Iris pigment epithelial cell (primary cell): ENCODE measurements around the gene ZFAND3.
A peak's percentile ranks its signal among the peaks of the same experiment; 100 is the strongest.
"Not testable (repeated sequence)": the region's sequence is repeated elsewhere in the genome, so short reads cannot be mapped to it uniquely, and the experiment has no call there.

Experiments
- DNase-seq: peaks from one replicate; pipeline ENCODE4 v3.0.0-alpha.2; 2011; ENCODE audit warnings: low read depth

The ZFAND3 gene

DNA sequence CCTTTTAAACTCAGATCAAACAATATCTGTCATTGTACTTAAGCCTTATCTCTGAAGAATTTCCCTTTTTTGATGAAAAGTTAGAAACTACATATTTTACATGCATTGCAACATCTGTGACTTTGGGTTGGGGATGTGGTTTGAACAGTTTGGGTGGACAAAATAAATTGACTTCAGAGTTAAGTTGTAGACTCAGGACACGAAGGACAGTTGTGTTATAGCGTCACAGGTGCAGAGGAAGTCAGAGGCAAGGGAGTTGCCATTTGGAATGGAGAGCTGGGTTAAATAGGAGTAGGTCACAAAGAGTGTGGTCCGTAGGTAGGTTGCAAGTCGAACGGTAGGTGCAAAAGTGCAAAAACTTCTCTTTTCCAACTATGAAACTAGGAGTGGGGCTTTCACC lies 46.0 kb downstream of the ZFAND3 start:
- no peak for DNase-seq

DNA sequence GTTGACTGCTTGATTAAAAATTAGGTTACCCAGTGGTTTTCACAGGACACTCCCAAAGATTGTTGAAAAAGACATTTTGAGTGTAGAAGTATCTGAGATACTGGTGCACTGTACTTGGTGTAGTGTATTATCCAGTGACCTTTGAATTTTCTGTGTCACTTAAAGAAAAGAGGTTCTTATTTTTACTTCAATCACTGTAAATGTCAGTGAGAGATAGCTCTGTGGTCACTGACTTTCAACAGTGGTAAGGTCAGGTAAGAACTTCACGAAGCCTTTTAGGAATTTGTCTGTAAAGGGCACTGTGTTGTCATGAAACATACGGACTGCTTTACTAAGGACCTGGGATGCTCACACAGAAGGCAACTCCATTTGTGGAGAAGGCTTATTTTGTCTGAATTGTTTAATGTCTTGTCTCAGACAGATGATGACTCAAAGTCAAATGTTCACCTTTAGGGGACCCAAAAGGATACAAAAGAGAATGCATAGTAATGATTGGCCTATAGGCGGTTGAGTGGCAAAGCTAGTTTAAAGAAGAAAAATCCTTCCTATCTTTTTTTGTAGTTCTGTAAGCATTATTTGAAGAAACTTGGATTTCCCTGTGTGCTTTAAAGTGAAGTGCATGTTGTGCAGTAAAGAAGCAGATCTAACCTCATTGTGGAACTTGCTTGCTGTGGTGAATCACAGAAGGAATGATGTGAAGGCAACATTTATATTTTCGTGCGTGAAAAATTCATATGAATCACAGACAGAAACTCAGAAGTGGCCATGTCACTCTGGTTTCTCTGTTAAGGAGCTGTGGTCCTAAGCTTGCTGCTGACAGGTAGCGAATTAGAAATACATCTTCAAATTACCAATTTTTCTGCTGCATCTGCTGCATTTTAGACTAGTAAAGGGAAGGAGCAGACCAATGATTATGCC lies 47.3 kb downstream of the ZFAND3 start:
- peak; percentile 40 for DNase-seq

DNA sequence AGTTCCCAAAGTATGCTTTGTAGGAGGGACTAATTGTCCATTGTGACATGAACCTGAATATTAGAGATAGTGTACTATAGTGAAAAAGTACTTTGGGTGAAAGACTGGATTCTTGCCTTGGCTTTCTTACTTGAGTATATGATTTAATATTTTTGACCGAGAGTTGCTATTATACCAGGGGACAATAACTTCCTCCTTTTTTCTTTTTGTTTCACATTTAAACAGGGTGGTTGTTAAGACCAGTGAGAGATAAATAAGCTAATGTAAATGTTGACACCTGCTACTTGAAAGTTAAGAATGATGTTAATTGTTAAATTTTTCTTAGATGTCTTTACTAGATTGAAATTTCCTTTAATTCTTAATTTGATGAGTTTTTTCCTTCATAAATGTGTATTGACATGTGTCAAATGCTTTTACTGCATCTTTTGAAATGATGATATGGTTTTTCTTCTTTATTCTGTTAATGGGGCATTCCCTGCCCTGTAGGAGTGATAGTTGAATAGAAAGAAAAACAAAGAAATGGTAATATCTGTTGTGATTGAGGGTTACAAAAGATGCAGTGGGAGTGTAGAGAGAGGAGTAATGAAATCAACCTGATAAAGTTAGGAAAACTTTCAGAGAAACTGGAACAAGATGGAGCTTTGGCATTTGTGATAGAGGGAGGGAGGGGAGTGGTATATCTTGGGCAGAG lies 48.4 kb downstream of the ZFAND3 start:
- DNase-seq: no peak

DNA sequence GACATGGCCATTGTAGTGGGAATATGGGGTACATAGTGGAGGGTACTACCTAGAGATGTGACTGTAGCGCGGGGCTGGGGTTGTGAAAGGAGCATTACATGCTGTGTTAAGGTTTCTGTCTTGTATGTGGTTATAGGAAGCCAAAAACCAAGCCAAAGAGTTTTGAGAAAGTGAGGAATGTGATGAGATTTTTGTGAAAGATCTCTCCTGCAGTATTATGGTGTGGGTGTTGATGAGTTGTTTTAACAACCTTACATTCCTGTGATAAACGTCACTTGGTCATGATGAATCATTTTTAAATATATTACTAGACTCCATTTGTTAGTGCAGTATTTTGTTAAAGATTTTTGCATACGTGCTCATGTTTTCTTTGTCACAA lies 48.9 kb downstream of the ZFAND3 start:
- peak; percentile 74 for DNase-seq

DNA sequence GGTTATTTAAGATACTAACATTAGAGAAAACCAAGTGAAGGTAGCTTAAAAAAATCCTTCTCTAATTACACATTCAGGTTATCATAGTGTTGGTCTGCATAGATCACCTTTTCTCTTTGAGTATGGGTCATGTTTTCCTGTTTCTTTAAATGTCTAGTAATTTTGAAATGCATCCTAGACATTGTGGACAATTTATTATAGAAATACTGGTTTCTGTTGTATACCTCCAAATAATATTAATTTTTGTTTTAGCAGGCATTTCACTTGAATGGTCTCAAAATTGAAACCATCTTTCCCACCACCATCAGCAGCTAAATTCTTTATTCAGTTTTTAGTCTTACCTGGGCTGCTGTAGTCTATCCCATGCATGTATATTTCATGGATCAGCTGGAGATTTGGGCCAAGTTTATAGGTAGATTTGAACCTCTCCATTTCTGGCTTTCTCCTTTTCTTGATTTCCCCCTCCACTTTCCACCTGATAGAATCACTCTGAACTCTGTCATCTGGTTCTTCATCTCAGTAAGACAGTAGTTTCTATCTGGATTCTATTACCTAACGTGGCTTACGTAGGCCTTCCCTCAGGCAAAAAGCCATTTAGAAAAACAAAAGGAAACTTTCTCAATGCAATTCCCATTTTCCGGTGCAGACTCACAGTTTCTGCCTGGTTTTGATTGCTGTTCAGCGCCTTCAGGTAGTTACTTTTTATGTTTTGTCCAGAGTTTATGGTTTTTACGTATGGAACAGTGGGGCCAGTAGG lies 52.3 kb downstream of the ZFAND3 start:
- DNase-seq: no peak

DNA sequence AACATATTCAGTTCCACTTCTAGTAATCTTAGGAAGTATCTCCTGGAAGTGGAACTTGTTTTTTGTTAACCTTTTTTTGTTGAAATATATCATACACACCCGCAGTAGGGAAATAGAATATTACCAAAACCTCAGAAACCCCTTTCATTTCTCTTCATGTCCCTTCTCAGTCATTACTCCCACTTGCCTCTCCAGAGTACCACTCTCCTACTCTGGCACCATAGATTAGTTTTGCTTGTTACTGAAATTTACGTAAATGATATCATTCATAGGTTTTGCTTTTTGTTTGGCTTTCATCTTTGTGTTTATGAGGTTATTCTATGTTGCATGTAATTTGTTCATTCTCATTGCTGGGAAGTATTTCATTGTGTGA lies 52.8 kb downstream of the ZFAND3 start:
- no peak for DNase-seq

DNA sequence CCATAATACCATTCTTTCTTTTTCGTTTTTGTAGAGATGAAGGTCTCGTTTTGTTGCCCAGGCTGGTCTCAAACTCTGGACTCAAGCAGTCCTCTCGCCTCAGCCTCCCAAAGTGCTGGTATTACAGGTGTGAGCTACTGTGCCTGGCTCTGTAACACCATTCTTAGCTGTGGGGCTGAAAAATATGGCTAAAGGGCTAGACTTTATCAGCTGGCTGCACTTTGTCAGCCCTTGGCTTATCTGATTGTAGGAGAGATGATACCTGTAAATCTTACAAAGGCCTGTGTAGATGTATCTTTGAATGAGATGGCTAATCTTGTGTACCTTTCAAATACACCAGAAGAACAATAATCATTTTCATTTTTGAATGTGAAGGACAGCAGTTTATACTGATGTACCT lies 55.2 kb downstream of the ZFAND3 start:
- DNase-seq: no peak

DNA sequence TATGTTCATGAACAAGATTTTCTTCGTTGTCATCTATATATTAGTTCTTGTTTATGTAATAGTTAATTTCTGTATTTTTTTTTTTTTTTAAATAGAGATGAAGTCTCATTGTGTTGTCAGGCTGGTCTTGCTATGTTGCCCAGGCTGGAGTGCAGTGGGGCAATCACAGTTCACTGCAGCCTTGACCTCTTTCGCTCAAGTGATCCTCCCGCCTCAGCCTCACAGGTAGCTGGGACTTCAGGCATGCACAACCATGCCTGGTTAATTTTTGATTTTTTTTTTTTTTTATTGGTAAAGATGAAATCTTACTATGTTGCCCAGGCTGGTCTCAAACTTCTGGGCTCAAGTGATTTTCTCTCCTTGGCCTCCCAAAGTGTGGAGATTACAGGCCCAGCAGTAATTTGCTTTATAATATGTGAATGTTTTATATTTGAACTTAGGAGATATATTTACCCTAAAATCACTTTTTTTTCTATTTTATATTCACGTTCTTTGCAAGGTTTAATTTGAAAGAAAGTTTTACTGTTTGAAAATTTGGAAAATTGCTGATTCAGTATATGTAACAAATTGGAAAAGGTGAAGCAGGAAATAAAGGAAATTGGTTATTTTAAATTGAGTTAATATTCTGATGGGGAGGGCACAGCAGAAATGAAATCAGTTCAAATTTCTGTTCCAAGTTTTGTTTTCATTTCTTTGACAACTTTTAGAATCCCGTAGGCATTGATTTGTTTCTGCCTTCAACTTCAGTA lies 56.2 kb downstream of the ZFAND3 start:
- DNase-seq: no peak

DNA sequence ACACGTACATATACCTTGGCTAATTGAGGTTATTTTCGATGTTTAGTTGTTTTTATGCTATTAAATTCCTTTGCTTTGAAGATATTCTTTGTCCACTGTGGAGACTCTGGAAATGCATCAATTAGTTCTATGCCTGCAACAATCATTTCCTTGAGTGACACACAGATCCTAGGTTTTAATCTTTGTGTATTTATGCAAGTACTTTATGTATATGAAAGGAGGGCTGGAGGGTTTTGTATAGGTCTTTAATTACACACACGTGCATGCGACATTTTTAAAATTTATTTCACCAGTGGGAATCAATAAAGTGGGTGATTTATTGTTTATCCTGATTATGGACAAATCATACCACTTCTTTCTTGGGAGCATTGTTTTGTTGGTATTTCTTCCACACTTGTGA lies 57.3 kb downstream of the ZFAND3 start:
- DNase-seq: no peak

DNA sequence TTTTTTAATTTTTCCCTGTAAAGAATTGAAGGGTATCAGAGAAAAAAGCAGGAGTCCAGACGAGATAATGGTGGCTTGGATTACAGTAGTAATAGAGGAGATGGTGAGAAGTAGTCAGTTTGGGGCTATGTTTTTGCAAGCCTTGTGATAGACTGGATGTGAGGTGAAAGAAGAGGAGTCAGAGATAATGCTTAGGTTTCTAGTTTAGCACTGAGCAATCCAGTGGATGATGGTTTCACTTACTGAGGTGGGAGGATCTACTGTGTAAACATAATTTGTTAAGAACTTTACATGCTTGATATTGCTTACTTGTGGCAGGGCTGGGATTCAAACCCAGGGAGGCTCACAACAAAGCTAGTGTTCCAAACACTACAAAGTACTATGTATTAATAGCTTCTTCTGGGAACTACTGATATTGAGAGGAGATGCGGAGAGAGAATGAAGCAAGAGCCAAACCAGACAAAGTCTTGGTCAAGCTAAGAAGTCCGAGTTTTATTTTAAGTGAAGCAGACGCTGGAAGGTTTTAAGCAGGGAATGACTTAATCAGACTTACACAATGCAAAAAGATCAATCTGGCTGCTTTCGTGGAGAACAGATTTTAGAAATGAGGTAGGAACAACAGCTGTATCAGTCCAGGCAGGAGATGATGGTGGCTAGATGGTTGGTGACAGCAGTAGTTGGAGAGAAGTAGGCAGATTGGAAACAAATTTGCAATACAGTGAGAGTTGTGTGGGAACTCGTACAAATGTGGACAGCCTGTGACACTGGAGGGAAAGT lies 58.0 kb downstream of the ZFAND3 start:
- peak; percentile 40 for DNase-seq

DNA sequence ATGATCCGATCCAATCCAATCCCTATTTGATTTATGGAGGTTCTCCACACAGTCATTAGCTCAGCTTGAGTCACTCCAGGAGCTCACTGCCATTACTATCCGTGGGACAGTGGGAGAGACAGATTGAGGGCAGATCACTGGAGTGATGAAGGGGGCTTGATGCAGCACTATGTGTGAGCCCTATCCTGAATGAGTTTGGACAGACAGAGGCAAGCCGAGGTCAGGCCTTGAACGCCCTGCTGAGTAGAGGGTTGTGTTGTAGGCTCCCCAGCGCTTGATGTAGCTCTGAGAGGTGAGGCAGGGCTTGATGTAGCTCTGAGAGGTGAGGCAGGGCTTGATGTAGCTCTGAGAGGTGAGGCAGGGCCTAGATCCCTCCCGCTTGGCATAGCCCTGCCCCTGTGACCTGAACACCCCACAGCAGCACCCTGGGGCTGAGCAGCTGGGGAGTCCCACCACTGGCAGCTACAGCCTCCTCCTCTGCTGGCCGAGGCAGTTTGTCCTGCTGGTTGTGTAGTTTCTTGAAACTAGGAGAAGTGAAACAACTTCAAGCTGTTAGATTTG lies 58.7 kb downstream of the ZFAND3 start:
- no peak for DNase-seq

DNA sequence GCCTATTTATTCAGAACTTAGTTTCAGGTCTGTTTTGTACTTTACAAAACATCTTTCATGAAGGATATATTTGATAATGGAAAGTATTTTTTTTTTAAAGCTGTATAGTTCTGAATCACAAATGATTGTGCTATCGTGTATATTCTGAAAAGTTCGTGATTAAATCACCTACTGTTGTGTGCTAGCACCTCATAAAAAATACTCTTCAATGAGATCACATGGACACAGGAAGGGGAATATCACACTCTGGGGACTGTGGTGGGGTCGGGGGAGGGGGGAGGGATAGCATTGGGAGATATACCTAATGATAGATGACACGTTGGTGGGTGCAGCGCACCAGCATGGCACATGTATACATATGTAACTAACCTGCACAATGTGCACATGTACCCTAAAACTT lies 61.1 kb downstream of the ZFAND3 start:
- not testable (repeated sequence) for DNase-seq

DNA sequence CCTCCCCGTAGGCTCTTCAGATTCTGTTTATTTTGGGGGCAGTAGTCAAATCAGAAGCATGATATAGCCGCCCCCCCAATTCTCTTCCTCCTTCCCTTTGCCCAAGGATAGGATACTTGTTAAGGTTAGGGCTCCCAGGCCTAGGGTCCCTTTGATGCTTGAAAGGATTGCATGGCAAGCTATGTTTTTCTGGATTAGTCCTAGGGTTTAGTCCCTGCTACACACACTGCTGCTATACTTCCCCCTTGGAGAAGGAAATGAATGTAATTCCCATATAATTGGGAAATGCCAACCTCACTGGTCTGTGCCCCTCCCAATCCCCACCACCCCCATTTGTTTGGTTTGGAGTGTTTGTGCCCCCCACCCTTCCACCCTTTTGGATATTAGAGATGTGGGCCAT lies 62.8 kb downstream of the ZFAND3 start:
- no peak for DNase-seq

DNA sequence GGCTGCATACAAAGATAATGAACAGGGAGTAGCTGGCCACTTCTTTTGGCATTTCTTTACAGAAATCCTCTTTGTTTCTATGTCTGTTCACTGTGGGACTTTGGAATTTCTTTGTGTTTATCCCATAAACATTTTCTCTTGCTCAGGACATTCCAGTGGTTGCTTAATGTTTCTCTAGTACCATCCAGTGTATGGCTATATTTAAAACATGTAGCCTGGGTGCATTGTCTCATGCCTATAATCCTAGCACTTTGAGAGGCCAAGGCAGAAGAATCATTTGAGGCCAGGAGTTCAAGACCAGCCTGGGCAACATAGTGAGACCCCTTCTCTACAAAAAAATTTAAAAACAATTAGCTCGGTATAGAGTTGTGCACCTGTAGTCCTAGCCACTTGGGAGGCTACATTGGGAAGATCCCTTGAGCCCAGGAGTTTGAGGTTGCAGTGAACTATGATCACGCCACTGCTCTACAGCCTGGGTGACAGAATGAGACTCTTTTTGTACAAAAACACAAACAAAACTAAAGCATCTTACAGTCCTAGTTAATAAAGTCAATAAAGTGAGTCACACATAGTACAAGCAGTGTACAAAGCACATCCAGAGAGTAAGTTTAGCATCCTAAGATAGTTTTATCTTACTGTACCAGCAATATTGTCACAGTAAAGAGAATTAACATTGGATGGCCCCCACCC lies 63.3 kb downstream of the ZFAND3 start:
- DNase-seq: peak; percentile 91

DNA sequence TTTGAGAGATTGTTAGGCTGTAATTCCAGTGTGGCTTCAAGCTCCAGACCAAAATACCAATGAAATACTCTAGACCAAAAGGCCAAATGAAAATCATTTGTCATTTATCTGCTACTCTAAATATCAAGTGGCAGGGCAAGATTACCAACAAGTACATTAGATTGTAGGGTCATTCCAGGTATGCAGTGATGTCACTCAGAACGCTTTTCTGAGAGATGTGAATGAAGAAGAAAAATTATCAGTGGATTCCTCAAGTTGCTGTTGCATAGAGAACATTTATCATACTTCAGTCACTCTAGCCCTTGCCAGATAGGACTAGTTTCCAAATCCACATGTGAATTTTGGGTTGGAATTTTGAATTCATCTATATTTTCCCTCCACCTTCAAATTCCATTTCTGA lies 65.0 kb downstream of the ZFAND3 start:
- no peak for DNase-seq

DNA sequence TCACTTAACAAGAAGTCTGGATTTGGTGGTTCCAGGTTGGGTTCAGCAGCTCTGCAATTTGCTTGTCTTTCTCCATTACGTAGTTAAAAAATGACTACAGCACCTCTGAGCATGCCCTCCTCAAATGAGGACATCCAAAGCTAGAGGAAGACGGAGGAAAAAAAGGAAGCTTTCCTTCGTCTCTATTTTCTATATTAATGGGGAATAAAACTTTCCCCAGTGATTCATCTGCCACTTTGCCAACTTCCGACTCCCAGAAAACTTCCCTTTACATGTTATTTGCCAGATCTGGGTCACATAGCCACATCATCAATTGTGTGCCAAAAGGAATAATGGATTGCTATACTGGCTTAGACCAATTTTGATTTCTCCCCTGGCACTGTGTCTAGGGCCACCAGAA lies 69.5 kb downstream of the ZFAND3 start:
- DNase-seq: no peak

DNA sequence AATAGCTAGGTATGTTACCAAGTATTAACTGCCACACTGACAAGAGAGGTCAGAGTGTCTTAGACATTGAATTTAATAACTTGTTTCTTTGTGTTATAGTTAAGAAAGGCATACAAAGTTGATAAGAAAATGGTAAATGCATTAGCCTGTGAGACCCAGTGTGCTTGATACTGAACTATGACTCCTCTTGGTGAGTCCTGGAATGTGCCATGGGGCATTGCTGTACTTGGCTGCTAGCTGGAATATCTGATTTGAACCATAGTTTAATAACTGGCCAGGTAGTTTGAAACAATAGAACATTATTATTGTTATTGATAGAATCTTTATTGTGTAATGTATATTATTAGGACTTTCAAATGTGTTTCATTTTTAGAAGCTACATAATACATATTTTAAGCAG lies 70.0 kb downstream of the ZFAND3 start:
- no peak for DNase-seq

DNA sequence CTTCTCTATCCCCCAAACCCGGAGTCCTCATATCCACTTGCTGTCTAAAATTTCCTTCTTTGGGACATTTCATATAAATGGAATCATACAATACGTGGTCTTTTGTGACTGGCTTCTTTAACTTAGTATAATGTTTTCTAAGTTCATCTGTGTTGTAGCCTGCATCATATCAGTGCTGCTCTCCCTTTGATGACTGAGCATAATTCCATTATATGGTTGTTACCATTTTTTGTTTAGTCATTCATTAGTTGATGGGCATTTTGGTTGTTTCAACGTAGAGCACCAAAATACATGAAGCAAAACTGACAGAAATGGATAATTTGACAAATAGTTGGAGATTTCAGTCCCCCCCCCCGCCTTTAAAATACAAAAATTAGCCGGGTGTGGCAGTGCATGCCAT lies 71.5 kb downstream of the ZFAND3 start:
- no peak for DNase-seq

DNA sequence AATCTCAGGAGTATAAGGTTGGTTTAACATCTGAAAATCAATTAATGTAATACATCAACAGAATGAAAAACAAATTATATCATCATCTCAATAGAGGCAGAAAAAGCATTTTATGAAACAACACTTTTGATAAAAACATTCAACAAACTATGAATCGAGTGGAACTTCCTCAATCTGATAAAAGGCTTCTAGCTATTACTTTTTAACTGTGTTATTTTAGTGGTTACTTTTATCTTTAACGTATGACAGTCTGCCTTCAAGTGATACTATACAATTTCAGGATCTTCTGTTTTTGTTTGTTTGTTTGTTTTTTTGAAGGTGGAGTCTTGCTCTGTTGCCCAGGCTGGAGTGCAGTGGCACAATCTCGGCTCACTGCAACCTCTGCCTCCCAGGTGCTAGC lies 73.7 kb downstream of the ZFAND3 start:
- DNase-seq: no peak

DNA sequence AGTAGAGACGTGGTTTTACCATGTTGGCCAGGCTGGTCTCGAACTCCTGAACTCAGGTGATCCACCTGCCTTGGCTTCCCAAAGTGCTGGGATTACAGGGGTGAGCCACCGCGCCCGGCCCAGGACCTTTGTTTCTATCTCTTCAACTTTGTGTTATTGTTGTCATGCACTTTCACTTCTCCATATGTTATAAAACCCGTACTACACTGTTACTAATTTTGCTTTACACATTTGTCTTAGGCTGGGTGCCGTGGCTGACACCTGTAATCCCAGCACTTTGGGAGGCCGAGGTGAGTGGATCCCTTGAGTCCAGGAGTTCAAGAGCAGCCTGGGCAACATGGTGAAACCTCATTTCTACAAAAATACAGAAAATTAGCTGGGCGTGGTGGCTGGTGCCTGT lies 74.2 kb downstream of the ZFAND3 start:
- not testable (repeated sequence) for DNase-seq
